Fibroblast of skin of back (primary cell): ENCODE measurements around the gene CFAP74.

Source experiments
- DNase-seq: peaks from one replicate; pipeline ENCODE4 v3.0.0-alpha.2; 2013

CFAP74 gene

DNA sequence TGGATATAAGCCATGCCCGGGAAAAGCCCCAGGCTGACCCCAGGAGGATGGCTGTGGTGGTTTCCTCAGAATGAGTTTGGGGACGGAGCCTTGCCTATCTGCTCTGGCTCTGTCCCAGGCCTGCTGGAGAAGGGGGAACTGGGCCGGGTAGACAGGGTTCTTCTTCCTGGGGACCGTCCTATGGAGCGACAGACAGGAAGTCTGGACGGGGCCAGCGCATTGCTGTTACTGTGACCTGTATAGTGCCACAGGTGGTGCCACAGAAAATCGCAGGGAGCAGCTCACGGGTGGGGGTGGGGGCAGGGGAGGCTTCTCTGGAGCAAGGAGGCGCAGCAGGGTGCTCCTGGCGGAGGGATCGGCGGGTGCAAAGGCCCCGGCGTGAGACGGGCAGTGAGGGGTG is 36.4 kb downstream of the CFAP74 start:
- no peak for DNase-seq

DNA sequence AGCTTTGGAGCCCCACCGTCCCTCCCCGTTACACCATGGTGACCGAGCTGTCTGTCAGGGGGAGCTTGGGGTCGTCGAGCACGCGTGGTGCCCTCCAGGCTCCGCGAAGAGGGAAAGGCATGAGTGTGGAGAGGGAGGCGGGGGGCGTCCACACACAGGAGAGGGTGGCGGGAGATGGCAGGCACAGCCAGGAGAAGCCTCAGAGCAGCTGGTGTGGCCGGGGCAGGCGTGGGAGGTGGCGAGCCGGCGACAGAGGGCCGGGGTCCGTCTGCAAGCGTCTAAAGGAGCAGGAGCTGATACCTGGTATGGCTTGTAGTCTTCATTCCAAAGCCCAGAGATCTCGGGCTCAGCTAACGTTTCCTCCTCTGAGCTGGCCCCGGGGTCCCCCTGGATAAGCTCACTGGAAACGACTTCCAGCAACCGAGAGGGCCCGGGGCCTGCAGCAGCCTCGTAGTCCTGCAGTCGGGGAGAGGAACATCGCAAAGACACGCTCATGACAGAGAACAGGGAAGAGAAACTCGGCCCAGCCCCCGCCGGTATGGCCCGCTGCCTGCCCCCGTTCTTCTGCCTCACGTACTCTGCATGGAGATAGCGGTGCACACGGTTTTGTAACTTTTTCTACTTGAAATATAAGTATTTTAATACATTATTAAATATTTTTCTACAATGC is 37.4 kb downstream of the CFAP74 start:
- DNase-seq = no peak

DNA sequence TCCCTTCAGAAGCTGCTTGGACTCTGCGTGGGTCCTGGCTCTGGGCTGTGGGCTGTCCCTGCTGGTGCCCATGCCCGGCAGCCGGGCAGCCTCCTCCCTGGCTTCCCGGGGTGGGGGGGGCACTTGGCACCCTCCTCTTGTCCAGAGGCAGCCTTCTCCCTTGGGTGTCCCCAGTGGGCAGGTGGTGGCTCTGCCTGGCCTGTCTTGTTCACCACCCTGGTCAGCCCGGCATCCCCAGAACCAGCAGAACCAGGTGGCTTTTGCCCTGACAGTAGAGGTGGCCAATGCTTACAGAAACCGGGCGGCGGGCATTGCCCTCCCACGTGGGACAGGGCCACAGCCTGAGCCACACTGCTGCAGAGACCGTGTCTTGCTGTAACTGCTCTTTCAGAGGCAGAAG is 38.0 kb downstream of the CFAP74 start:
- DNase-seq = no peak

DNA sequence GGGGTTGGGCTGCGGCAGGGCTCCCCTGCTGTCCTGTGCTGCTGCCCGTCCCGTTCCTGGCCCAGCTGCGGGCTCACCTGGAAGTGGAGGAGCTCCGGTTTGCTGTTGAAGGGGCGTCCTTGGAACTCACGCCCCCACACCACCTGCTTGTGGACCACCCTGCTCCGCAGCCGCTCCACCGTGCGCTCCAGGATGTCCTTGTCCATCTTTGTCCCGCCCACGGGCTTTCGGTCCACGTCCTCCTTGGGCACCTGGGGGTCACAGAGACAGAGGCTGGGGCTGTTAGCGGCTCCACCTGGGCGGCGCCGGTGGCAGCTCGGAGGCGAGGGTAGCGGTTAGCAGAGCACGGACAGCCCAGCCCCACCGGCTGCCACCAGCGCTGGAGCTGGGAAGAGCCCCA is 38.8 kb downstream of the CFAP74 start:
- DNase-seq = no peak

DNA sequence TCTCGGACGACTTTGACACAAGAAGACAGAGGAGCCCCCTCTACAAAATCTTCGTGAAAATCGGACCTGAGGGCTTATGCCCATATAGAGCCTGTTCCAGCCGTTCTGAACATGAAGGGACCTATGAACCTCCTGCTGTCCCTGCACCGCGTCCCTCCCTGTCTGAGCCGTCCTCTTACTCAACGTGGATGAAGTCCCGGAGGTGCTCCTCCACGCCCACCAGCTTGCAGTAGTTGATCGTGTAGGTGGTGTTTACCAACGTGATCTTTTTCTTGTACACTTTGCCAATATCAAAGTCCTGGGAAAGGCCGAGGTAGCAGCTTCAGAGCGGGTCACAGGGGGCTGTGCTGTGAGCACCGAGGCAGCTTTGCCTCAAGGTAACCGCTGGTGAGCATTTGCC is 40.0 kb downstream of the CFAP74 start:
- no peak for DNase-seq

DNA sequence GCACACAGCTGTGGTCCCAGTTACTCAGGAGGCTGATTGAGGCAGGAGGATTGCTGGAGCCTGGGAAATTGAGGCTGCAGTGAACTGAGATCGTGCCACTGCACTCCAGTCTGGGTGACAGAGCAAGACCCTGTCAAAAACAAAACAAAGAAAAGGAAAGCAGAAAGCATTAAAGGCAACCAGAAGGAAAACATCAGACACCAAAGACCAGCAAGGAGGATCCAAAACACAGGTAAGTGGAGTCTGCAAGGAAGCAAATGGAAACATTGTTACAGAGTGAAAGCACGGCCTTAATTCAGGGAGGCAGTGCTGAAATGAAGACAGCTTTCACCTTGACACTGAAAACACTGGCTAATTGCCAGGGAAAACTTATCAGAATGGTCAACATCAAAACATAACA is 40.8 kb downstream of the CFAP74 start:
- no peak for DNase-seq

DNA sequence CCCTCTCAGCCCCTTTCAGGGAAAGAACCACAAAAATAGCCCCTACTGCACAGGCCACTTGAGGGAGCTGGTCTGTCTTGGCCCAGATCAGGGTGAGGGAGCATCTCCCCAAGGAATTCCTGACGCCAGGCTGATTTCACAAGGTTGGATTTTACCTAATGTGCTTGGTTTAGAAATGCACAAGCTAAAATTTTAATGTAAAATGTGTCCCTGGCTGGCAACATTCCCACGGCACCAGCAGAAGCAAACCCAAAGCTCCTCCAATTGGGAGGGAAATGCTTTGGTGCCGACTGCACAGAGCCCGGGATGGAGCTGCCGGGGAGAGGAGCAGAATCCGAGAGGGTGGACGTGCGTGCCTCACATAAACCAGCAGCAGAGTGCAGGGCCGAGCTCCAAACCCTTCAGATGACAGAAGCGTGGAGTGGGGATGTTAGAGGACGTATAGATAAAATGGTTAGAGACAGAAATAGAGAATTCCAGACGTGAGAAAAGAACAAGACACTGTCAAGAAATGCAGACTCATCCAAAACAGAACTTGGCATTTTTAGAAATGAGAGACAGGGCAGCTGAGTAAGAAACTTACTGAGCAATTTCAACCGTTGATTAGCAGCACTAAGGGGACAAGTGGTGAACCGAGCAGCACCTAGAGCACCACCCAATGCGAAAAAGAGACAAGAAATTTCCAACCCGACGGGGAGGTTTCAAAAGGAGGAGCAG is 42.9 kb downstream of the CFAP74 start:
- no peak for DNase-seq

DNA sequence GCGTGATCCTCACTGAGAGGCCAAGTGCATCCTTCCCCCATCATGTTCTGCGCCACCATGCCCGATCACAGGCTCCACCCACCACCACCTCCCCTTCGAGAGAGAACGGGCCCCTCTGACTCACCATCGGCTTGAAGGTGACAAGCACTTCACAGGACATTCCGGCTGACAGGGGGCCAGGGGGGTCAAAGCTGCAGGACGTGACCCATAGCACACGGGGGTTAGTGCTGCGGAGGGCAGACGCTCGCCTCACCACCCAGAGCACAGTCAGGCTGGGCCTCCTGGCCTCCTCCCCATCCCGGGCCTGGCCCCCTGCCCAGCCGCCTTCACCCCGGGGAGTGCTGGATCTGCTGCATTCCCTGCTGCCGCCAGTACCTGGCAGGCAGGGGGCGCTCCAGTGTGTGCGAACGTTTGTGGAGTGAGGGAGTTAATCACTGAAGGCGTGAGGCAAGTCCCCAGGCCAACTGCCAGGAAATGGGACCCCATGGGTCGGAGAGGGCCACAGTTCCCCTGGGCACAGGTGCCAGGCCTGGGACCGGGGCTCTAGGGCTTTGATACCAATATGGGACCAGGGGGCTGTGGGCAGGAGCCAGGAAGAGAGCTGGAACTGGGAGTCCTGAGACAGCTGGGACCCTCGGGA is 43.6 kb downstream of the CFAP74 start:
- peak; percentile 60 for DNase-seq

DNA sequence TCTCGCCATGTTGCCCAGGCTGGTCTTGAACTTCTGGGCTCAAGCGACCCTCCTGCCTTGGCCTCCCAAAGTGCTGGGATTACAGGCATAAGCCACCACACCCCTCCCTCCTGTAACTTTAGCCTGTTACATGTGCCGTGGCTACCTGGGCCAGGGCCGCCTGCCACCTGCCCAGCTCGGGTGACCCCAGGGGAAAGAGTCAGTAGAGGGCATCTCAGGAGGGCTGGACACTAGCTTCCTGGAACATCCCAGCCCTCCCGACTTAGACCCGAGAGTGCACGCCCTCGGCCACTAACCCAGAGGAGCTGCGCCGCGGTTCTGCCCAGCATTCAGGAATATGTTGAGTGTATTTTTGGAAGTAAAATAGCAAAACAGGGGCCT is 44.1 kb downstream of the CFAP74 start:
- no peak for DNase-seq

DNA sequence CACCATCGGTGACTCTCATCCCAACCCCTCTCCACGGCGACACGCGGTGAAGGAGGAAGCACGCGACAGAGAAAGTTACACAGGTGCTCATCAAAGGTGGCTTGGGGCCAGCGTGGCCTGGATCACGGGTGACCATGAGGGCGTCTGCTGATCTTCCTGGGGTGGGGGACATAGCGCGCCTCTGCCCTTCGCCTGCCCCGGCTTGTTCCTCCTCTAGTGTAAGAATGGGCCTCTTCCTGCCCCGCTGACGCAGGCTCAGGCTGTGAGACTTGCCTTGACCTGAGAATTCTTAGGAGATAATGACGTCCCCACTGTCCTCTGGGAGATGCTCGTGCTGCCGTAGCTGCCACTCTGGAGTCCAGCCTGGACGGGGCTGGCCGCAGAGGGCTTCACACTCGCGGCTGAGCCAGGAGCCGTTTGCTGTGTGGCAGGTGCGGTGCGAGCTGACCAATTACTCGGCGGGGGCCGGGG is 45.5 kb downstream of the CFAP74 start:
- no peak for DNase-seq

DNA sequence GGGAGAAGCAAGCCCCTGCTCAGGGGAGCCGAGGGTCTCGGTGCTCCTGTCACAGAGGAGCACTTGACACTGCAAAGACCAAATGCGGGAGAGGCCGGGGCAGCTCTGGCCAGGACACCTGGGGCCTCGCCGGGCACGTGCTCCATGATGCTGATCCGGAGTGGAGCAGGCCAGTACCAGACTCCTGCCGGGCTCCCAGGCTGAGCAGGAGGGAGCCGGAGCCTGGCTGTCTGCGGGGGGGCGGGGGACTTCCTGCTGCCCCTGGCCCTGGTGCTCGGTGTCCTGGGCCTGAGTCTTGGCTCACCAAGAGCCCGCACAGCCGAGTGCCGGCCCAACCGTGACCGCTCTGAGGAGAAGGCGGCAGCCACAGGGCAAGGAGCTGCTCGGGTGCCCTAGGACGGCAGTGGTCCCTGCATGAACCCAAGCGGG is 46.0 kb downstream of the CFAP74 start:
- DNase-seq = no peak

DNA sequence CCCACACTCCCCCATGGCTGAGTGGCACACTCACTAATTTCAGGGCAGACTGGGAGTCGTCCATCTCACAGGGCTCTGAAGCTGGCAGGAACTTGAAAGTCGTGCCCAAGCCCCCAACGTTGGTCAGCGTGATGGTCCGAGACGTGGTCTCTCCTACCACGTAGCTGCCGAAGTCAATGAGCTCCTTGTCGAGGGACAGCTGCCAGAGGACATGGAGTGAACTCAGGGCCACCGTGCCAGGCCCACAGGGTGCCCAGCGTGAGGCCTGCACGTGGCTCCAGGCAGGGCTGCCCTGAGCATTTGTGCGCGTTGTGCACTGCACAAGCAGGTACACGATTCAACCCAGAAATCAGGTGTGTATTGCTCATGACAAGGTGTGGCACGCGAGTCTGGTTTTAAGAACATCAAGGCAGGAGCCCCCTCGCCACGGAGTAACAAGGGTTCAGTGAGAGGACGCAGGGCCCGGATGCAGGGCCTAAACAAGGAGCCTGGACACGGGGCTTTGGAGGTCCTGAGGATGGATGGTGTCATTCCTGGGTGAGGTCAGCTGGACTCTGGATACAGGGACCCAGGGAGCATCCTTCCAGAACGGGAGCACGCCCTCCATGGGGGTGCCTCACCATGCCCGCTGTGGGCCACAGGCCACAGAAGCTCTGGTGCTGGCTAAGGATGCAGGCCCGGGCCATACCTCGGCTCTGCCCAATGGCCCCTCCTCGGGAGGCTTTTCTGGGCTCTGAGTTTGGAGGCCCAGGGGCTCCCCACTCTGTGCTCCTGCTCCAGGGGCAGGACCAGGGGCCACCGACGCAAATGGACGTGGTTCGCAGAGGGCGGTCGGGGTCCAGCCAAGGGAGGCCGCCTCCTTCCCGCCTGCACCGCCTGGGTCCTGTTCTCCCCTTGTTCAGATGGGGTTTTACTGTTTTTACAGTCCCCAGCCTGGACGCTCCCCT is 46.7 kb downstream of the CFAP74 start:
- DNase-seq = no peak

DNA sequence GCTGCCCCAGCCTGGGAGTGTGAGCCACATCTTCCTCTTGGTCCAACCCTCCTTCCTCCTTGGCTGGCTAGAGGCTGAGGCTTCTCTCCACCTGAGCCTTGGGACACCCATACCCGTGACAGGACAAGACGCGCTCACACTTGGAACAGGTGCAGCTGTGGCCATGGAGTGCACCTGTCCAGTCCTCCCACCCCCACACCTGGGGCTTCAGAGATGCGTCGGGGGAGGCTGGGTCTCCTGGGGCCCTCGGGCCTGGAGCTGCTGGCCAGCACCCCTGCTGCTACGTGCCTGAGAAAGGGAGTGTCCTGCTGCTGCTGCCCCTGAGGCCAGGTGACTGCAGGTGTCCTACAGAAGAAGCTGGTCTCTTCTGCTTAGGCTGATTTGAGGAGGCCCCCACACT is 47.5 kb downstream of the CFAP74 start:
- DNase-seq = no peak

DNA sequence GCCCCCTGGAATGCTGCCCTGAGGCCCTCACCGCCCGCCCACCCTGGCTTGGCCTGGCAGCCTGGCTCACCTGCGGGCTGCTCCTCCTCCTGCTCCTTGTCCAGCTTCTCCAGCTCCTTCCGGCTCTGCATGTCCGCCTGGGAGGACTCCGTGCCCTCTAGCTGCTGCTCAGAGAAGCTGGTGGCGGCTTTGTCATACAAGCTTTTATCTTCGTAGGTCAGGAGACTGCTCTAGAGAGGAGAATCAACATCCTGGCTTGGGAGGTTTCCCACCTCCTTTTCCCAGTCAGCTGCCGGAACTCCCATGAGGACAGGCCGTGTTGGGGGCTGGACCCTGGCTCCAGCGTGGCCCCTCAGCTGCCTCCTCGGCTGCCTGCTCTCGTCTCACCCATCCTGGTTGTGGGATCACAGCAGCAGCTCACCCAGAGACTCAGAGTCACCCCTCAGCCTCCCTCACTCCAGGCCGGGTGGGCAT is 47.9 kb downstream of the CFAP74 start:
- DNase-seq = no peak

DNA sequence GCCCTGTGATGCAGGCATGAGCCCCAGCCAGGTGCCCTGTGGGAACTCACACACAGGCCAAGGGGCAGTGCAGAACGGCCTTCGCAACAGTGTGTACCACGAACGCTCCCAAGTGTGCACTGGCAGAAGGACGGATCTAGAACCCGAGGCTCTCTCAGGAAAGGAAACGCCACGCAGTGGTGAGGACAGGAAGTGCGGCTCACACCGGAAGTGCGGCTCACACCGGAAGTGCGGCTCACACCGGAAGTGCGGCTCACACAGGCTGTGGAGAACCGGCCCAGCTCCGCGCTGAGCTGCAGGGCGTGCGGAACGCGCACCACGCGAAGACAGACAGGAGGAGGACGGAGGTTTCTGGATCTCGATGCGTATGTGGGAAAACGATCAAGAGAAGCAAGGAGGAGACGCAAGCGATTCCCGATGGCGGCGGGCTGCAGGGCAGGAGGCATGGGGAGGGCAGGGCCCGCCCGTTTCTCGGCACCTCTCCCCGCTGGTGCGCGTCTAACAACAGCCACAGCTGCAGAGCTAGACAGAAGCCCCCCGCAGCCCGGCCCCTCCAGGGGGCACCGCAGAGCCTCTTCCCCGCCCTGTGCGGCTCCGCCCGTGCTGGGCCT is 48.6 kb downstream of the CFAP74 start:
- no peak for DNase-seq

DNA sequence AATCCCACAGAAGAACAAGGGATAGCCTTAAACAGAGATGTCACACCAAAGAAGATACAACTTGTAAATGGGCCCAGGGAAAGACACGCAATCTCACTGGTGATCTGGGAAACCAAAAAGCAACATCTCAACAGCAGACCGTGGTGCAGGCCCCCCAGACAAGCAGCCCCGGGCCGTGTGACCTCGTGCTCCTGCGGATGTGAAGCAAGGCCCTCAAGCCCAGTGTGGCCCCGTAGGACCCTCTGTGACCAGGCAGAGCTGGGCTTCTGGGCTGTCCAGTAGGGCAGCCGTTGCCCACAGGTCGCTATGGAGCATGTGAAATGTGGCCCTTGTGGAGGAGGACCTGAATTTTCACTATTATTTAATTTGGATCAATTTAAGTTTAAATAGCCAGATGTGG is 49.6 kb downstream of the CFAP74 start:
- no peak for DNase-seq

DNA sequence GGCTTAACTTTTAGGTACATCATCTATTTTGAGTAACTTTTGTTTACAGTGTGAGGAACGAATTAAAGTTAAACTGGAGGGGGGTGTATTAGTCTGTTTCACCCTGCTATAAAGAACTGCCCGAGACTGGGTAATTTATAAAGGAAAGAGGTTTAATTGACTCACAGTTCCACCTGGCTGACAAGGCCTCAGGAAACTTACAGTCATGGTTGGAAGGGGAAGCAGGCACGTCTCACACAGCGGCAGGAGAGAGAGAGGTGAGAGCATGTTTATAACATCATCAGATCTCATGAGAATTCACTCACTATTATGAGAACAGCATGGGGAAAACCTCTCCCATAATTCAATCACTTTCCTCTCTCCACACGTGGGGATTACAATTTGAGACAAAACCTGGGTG is 52.6 kb downstream of the CFAP74 start:
- no peak for DNase-seq

DNA sequence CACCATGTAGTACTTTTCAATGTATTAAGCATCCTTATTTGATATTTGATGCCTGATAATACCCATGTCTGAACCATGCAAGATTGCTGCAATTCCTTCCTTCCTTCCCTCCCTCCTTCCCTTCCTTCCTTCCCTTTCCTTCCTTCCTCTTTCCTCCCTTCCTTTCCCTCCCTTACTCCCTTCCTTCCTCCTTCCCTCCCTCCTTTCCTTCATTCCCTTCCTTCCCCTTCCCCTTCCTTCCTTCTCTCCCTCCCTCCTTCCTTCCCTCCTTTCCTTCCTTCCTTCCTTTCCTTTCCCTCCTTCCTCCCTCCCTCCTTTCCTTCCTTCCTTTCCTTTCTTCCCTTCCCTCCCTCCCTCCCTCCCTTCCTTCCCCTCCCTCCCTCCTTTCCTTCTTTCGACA is 54.8 kb downstream of the CFAP74 start:
- DNase-seq = no peak

DNA sequence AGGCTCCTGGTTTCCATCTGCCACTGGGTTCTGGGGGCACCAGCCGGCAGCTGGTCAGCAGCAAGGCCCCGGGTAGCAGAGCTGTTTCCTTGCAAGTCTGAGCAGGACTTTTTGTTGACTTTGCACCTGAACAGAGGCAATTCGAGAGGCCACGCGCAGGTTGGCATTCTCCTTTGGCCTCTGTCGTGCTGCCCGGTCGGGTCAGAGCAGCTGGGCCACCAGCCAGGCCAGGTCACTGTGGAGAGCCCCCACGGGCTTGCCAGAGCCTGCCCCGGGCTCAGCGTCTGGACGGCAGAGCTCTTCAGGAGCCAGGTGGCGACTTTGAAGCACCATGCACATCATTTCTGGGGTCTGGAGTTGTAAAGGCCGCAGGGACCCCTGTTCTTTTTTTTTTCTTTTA is 56.1 kb downstream of the CFAP74 start:
- DNase-seq = no peak

DNA sequence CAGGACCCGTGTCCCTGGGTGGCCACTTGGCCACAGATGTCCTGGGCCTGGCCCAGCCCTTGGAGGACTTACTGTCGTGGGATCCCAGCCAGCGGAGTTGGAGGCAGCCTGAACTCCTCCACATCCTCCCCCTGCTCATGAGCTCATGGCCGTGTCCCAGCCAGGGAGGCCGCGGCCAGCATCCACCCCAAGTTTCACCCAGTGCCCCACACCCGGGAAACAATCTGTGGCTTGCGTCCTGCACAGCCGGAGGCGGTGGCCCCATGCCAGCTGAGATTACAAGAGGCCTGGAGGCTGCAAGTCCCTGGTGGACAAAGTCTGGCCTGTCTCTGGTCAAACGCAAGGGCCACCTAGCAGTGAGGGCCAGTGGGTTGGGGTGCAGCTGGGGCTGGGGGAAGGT is 57.0 kb downstream of the CFAP74 start:
- no peak for DNase-seq

DNA sequence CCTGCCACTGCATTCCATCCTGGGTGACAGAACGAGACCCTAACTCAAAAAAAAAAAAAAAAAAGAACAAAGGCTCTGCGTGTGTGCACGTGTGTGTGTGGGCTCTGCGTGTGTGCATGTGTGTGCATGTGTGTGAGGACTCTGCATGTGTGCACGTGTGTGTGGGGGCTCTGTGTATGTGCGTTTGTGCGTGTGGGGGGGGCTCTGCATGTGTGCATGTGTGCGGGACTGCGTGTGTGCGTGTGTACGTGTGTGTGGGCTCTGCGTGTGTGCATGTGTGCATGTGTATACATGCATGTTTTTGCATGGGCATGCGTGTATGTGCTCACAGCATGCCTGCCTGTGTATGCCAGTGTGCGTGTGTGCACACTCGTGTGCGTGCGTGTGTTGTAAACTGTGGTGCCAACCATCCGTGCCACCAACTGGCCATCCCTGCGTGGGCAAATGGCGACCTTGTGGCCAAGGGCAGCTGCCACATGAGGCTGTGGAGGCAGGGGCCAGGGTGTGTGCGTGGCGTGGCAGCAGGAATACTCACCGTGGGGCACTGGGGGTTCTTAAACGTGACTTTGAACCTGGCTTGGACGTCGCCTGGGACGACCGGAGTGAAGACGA is 57.7 kb downstream of the CFAP74 start:
- no peak for DNase-seq
